SIG-M5 (cell line): ENCODE measurements around the gene BCL6B.
"Not testable (repeated sequence)": the region's sequence is repeated elsewhere in the genome, so short reads cannot be mapped to it uniquely, and the experiment has no call there.

Experiments
- DNase-seq: peaks from one replicate; lab custom pipeline; 2025; lab: John Stamatoyannopoulos, UW

The BCL6B gene

GRCh38 chr17:7022781-7023571, at the start of gene BCL6B:
BCL6B (plus strand) TSS chr17:7023050; CDS start chr17:7023672, 622 bp downstream.
- DNase-seq, result no peak

GRCh38 chr17:6979440-6979839, 43.4 kb upstream of the BCL6B start:
- DNase-seq, result not testable (repeated sequence)

- no peak for DNase-seq
Observed at GRCh38 chr17:6981426-6981825, 41.4 kb upstream of the BCL6B start.

GRCh38 chr17:6985266-6985665, 37.6 kb upstream of the BCL6B start:
- DNase-seq, result no peak

- DNase-seq, result no peak
Observed at GRCh38 chr17:6986676-6987075, 36.2 kb upstream of the BCL6B start.

- DNase-seq, result no peak
Observed at GRCh38 chr17:6989779-6990178, 33.1 kb upstream of the BCL6B start.

GRCh38 chr17:6993613-6994056, 29.2 kb upstream of the BCL6B start:
- not testable (repeated sequence) for DNase-seq

GRCh38 chr17:6994118-6994598, 28.7 kb upstream of the BCL6B start:
- DNase-seq, result no peak

- no peak for DNase-seq
Observed at GRCh38 chr17:6994666-6995256, 28.1 kb upstream of the BCL6B start.

- no peak for DNase-seq
Observed at GRCh38 chr17:6995500-6996255, 27.2 kb upstream of the BCL6B start, which contains the start of gene ALOX12. ALOX12 (plus strand) TSS chr17:6996049; CDS start chr17:6996118, 69 bp downstream.

- DNase-seq, result no peak
Observed at GRCh38 chr17:6996256-6997011, 26.4 kb upstream of the BCL6B start.

GRCh38 chr17:6997171-6997570, 25.7 kb upstream of the BCL6B start:
- no peak for DNase-seq

GRCh38 chr17:6998855-6999508, 23.9 kb upstream of the BCL6B start:
- DNase-seq, result no peak

GRCh38 chr17:7001318-7001961, 21.4 kb upstream of the BCL6B start:
- DNase-seq, result no peak

GRCh38 chr17:7002288-7003047, 20.4 kb upstream of the BCL6B start:
- DNase-seq, result no peak

GRCh38 chr17:7003745-7004144, 19.1 kb upstream of the BCL6B start:
- no peak for DNase-seq

- DNase-seq, result no peak
Observed at GRCh38 chr17:7004398-7005253, 18.2 kb upstream of the BCL6B start.

GRCh38 chr17:7005716-7006115, 17.1 kb upstream of the BCL6B start:
- no peak for DNase-seq

GRCh38 chr17:7007143-7007542, 15.7 kb upstream of the BCL6B start:
- no peak for DNase-seq
